ENCODE measurements around the gene CFAP119.
"Not testable (repeated sequence)": the region's sequence is repeated elsewhere in the genome, so short reads cannot be mapped to it uniquely, and the experiment has no call there.

CFAP119 gene
- total RNA-seq = 3.6 to 6.2 (median 4.8) reads per million in 4 experiments

DNA sequence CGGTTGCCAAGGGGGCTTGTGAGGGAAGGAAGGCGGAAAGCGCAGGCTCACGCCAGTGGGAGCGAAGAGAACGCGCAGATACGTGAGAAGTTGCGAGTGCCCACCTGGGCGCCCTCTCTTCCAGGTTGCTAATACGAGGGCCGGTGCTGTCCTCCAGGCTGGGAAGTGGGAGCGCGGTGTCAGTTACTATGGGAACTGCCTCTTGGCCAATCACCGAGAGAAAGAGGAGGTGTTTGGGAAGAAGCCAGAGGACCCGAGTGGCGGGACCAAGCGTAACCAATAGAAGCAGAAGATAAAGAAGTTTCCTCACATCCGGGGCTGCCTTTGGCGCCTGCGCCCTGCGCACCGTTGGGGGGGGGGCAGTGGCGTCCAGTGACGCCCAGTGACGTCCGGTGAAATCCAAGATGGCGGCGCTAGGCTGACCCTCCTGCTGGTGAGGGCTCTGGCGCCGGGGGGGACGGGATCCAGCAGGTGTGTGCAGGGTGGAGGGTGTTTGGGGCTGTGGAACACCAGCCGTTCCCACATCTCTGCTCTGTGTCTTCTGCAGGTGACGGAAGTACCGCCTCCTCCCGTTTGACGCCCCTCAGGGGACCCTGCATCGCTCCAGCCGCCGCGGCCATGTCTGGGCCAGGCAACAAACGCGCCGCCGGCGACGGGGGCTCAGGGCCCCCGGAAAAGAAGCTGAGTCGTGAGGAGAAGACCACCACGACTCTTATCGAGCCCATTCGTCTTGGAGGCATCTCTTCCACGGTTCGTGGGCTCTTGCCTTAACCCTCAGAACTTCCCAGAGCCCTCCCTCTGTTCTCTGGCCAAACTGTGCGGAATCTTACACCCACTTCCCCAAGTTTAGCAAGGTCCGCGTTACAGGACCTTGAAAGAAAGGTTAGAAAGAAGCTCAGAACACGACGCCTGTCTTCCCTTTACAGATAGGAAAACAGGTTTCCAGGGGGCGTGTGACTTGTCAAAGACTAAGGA, at the start of gene CFAP119, which contains the start of gene RNF40:
Gene CFAP119 (minus strand): TSS at position 135 of the 975 bp plus-strand sequence. CDS start 314 bp downstream, outside the sequence.
Gene RNF40 (plus strand): TSS at position 395 of the 975 bp plus-strand sequence. CDS start 224 bp downstream, at position 619.
- peak; percentile 94 for DNase-seq

DNA sequence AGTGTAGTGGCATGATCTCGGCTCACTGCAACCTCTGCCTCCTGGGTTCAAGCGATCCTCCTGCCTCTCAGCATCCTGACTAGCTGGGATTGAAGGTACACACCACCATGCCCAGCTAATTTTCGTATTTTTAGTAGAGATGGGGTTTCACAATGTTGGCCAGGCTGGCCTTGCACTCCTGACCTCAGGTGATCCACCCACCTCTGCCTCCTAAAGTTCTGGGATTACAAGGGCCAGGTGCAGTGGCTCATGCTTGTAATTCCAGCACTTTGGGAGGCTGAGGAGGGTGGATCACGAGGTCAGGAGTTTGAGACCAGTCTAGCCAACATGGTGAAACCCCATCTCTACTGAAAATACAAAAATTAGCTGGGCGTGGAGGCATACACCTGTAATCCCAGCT, 47.8 kb upstream of the CFAP119 start:
- DNase-seq = not testable (repeated sequence)

DNA sequence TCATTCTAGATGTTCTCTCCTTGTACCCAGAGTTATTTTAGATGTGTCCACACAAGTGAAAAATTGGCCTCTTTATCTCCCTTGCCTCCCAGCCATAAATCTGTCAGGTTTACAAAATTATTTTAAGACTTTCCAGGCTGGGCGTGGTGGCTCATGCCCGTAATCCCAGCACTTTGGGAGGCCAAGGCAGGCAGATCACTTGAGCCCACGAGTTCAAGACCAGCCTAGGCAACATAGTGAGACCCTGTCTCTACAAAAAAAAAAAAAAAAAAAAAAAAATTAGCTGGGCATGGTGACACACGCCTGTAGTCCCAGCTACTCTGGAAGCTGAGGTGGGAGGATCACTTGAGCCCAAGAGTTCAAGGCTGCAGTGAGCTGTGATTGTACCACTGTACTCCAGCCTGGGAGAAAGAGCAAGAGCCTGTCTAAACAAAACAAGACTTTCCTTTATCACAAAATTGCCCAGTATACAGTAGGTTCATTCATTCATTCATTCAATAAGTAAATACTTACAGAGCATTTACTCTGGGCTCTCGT, 47.1 kb upstream of the CFAP119 start:
- DNase-seq = not testable (repeated sequence)

DNA sequence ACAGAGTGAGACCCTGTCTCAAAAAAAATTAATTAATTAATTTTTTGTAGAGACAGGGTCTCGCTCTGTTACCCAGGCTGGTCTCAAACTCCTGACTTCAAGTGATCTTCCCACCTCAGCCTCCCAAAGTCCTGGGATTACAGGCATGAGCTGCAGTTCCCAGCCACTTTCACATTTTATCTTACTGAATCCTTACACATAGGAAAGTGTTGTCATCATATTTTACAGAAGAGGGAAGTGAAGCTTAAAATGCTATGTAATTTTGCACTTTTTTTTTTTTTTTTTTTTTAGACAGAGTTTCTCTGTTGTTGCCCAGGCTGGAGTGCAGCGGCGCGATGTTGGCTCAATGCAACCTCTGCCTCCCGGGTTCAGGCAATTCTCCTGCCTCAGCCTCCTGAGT, 46.3 kb upstream of the CFAP119 start:
- no peak for DNase-seq

DNA sequence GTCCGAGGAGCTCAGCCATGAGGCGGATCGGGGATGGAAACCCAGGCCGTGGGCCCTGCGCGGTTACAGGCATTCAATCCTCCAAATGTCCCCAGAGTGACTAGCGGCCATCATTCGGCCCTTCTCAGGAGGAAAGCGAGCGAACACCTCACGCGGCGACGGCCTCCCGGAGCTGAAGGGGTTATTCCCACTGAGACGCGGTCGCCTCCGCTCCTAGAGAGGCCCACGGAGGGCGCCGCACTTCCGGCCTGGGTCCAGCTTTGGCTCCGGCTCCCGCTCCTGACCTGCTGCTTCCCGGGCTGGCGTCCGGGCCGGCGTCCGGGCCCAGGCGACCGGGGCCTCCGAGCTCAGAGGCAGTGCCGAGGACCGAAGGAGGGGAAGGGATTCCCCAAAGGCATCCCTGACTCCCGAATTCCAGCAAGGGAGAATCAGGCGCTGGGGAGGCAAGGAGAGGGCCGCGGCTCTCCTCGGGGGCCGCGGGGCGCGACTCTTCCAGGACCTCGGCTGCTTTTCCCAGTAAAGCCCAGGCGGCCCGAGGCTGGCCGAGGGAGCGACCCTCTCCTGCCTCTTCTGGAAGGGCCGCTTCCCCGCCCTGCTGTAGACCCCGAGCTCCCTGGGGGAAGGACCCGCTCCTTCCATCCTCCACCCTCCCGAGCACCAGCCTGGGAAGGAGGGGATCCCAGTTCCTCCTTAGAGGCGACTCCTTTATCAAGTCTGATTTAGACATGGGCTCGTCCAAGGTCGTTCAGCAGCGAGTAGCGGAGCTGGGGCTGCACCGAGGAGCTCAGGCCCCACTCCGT, 43.7 kb upstream of the CFAP119 start:
- DNase-seq = peak; percentile 44

DNA sequence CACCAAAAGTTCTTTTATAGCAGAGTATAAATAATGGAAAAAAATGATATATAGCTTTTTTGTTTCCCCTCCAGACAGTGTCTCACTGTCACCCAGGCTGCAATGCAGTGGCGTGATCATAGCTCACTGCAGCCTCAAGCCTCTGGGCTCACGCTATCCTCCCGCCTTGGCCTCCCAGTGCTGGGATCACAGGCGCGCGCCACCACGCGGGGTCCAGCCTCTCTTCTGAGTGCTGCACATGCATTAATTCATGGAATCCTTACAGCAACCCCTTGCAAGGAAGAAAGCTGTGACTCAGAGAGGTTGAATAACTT, 43.2 kb upstream of the CFAP119 start:
- no peak for DNase-seq

DNA sequence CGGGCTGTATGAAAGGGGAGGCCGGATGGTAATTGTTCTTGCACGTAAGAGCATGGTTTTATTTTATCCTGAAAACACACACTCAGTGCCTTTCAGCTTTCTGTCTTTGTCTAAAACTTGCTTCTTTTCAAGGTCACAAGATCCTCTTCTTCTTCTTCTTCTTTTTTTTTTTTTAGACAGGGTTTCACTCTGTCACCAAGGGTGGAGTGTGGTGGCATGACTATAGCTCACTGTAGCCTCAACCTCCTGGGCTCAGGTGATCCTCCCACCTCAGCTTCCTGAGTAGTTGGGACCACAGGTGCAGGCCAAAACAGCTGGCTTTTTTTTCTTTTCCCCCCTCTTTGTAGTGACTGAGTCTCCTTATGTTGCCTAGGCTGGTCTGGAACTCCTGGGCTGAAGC, 41.1 kb upstream of the CFAP119 start:
- no peak for DNase-seq

DNA sequence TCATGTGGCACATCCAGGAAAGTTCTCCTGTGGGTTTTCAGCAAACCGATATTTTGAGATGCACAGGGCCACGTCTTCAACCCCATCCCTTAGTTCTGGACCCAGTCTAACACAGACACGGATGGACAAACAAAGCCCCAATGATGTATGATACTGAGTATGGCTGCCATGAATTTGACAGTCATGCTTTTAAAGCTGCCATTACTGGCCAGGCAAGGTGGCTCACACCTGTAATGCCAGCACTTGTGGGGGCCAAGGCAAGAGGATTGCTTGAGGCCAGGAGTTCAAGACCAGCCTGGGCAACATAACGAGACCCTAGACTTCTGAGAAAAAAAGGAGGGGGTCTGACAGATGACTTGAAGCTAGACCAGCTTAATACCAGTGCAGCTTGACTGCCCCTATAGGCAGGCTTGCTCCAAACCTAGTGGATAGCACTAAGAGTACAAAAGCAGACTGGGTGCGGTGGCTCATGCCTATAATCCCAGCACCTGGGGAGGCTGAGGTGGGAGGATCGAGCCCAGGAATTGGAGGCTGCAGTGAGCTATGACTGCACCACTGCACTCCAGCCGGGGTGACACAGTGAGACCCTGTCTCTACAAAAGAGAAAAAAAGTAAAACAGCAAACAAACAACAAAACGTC, 35.9 kb upstream of the CFAP119 start:
- no peak for DNase-seq

DNA sequence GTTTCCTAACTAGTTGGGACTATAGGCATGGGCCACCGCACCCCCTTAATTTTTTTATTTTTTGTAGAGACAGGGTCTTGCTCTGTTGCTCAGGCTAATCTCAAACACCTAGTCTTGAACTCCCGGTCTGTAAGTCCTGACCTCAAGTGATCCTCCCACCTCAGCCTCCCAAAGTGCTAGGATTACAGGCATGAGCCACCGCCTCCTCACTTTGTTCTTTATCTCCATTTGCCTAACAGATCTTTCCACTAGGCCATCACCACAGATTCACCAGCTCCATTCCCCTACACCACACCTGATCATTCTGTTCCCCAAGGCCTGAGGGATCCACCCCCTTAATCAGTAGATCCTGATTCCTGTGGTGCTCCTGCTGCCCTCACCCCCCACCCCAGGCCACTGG, 32.8 kb upstream of the CFAP119 start:
- DNase-seq = no peak

DNA sequence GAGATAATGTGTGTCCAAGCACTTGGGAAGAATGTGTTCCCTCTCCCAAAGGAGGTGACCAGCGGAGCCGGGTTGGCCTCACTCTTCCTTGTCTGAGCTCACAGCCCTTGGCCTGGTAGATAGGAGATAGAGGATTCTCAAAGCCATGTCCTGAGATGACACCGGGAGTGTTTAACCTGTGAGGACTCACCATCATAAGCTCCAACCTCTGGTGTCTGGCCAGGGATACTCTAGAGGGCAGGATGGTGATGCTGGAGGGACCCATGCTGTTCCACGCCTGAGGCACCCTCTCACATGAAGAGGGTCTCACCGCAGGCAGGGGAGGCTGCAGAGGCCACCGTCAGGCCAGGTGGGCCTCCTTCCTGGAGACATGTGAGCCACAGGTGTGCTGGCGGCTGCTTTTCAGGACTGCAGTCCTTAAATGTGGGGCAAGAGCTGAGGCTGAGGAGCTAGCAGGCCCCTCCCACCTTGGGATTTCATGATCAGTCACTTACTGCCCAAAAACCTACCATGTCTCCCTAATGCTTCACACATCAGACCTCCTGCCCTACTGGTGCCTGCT, 31.7 kb upstream of the CFAP119 start:
- DNase-seq = no peak

DNA sequence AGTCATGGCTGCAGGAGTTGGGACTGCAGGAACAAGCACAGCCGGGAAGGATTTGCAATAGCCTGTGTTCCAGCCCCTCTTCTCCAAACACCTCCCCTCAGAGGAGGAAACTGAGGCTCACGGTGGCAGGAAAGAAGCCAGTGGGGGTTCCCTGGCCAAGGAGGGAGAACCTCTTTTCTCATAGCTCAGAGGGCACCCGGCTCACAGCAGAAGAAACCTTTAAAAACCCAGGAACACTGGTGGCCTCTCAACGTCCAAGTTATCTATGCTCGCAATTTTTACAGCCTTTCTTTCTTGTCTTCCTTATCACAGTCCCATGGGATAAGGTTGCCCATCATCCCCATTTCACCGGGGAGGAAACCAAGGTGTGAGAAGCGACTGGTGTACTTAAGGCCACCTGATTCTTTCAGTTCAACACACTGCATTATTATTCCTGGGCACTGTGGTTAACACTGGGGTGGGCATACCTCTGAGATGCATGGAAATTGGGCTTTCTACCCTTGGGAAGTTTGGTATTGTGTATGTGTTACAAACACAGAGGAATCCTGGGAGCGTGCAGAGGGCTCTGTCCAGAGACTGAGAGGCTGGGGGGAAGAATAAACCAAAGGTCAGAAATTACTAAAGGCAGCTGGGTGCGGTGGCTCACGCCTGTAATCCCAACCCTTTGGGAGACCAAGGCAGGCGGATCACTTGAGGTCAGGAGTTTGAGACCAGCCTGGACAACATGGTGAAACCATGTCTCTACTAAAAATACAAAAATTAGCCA, 25.9 kb upstream of the CFAP119 start:
- DNase-seq = no peak

DNA sequence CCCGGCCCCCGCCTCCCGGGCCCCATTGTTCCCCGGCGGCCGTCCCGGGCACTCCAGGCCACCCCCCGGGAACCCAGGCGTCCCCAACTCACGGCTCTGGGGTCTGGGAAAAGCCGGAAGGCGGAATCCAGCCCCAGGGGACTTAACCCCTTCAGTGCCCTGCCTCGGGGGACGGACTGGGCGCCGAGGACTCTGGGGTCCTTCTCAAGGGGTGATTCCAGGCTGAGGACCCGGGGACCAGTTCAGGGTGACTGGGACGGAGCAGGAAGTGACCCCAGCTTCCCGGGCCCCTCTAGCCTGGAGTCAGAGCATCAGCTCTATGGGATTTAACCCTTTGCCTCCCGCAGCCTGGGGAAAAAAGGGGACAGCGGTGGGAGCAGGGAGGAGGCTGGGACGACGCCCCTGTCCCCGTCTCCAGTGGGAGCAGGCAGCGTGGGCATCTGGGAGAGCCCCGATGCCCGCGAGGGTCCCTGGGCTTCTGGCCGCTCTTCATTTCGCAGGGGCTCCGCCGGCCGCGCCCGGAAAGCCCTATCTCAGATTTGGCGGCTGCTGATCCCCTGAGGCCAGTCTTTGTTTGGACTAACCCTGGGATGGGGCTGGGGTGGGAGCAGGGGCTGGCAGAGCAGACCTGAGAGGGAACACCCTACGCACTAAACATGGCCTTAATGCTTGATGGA, 25.2 kb upstream of the CFAP119 start, which contains the start of gene ZNF629:
Gene ZNF629 (minus strand): TSS at position 270 of the 677 bp plus-strand sequence. CDS start 2,723 bp downstream, outside the sequence.
- DNase-seq = peak; percentile 4

DNA sequence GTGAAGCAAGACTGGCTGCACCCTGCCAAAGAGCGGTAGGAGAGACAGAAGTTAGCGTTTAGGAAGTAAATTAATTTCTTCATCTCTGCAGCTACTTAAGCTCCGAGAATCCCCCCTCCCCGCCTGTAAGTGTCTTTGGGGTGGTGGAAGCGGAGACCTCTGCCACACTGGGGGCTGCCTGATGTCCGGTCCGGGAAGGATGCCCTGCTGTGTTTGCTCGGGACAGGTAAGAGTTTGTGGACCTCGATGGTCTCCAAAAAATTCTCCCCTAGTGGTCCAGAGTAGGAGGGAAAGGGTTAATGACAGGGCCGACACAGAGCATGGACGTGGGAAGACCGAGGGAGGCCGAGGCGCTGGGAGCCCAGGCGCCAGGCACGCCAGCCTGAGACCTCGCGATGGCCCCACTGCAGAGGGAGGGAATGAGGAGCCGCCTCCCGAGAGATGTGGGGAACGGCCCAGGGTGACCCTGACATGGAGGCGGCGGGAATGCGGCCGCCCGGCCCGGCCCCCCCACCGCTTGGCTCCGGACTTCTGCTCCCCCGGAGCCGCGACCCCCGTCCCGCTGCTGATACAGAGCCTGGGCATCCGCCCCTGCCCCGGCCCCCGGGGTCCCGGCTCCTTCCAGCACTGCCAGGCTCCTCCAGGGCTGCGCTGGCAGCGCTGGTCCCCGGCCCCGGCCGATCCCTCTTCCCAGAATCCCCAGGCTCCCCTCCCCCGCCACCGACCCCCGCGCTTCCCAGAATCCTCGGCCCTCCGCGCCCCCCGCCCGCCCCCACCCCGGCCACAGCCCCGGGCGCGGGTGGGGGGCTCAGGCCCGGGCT, 24.5 kb upstream of the CFAP119 start:
- DNase-seq = no peak

DNA sequence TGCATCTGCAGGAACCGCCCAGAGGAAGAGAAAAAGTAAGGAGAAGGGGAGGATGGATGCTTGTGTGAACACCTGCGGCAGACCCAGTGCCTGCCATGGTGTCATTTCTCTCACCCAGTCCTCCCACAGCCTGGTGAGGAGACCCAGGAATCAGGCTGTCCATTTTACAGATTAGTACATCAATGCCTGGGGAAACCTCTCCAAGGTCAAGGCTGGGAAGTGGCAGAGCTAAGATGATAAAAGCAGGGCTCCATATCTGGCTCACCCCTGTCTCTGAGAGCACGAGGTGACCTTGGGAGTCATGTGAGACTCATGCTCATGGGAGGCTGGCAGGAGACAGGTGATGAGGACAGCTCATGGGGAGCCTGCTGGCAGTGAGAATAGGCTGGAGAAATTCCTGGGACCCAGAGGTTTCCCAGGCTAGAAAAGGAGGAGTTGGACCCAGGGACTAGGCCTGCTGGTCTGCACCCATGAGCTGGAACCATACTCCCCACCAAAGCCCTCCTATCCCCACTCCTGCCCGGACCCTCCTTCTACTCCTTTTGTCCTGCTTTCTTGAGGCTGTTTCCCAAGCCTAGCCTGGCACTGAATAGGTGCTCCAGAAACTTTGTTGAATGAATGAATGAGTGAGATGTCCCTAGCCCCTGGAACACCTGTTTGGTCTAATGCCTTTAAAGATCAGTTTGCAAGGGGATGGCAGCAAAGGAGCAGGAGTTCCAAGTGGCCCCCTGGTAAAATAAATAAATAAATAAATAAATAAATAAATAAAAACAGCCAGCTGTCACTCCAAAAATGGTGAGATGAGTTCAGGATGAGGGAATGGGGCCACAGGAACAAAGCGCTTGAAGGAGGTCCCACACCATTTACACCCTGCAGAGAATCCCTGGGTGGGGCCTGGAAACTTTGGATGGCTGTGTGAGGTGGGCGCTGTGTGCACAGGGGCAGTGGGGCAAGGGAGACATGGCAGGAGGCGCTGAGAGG, 23.6 kb upstream of the CFAP119 start:
- no peak for DNase-seq

DNA sequence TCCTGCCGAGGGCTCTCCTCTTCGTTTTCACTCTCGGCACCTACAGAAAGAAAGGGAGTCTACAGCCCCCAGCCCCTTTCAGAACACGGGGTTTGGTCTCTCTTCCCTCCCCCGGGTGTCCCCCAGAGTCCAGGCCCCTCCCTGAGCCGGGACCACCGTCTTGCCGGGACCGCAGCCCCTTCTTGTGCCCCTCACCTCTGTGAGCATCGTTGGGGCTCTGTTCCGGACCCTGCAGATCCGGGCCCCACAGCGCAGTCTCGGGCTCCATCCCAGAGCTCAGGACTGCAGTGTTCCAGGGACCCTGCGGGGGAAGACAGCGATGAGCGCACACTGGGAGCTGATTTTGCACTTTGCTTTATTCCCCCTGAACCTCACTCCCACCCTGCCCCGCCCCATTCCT, 22.4 kb upstream of the CFAP119 start:
- DNase-seq = no peak

DNA sequence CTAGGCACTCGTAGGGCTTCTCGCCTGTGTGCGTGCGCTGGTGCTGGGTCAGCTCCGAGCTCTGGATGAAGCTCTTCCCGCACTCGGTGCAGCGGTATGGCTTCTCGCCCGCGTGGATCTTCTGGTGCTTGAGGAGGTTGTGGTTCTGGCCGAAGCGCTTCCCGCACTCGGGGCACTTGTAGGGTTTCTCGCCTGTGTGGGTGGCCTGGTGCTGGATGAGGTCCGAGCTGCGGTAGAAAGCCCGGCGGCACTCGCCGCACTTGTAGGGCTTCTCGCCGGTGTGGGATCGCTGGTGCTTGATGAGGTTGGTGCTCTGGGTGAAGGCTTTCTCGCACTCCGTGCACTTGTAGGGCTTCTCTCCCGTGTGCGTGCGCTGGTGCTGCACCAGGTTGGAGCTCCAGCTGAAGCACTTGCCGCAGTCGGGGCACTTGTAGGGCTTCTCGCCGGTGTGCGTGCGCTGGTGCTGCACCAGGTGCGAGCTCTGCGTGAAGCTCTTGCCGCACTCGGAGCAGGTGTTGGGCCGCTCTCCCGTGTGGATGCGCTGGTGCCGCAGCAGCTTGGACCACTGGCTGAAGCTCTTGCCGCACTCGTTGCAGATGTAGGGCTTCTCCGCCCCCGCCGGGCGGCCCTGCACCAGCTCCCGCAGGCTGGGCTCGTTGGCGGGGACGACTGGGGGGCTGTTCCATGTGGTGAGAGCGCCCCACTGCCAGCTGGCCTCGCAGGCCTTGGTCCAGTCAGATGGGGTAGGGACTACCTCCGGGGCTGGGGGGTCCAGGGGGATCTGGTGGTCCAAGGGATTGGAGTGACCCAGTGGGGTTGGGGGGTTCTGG, 21.6 kb upstream of the CFAP119 start:
- DNase-seq = no peak

DNA sequence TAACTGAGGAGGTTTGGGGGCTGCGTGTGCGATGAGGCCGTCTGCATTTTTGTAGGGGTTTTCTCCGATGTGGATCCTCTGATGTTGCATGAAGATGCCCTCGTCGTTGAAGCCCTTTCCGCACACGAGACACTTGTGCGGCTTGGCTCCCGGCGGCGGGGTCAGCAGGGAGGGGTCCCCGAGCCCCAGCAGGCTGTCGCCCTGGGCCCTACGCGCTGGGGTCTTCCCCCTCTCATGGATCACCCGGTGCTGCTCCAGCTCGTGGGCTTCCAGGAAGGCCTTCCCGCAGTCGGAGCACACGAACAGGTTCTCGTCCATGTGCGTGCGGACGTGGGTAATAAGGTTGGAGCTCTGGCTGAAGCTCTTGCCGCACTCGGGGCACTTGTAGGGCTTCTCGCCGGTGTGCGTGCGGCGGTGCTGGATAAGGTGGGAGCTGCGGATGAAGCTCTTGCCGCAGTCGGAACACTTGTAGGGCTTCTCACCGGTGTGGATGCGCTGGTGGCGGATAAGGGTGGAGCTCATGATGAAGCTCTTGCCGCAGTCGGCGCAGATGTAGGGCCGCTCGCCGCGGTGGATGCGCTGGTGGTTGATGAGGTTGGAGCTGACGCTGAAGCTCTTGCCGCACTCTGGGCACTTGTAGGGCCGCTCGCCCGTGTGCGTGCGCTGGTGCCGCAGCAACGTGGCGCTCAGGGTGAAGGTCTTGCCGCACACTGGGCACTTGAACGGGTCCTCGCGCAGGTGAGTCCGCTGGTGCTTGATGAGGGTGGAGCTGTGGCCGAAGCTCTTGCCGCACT, 20.8 kb upstream of the CFAP119 start:
- no peak for DNase-seq

Data from effector CD8-positive, alpha-beta T cell (primary cell).